ENCODE results near the gene PPP1R12A.

DNA sequence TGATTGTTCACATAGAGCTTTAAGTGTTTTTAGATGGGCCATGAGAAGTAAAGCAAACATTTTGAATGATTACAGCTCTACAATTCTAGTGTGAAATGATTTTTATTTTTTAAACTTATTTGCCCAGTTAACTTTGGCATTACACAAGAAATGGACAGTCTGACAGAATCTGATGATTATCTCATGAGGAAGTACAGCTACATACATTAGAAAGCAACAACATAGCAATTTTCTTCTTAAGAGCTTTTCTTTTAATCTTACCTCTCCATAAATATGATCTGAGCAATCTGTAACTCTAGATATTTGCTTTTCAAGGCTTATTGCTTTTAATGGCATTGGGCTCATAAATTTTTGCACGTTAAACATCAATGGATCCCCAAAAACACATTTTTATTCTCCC is 26.5 kb upstream of the PPP1R12A start:
- TF ChIP-seq, protein P1, sequence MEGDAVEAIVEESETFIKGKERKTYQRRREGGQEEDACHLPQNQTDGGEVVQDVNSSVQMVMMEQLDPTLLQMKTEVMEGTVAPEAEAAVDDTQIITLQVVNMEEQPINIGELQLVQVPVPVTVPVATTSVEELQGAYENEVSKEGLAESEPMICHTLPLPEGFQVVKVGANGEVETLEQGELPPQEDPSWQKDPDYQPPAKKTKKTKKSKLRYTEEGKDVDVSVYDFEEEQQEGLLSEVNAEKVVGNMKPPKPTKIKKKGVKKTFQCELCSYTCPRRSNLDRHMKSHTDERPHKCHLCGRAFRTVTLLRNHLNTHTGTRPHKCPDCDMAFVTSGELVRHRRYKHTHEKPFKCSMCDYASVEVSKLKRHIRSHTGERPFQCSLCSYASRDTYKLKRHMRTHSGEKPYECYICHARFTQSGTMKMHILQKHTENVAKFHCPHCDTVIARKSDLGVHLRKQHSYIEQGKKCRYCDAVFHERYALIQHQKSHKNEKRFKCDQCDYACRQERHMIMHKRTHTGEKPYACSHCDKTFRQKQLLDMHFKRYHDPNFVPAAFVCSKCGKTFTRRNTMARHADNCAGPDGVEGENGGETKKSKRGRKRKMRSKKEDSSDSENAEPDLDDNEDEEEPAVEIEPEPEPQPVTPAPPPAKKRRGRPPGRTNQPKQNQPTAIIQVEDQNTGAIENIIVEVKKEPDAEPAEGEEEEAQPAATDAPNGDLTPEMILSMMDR (IDR thresholded peaks at IDR 0.05) = no peak
- TF ChIP-seq ZFX (IDR thresholded peaks at IDR 0.05; ENCODE audit: borderline replicate concordance) = no peak
